AG04450 (cell line): Measurements from ENCODE around the gene UBE2D2. TPM values are rescaled to one million over a fixed set of nuclear protein-coding genes. Genes with fewer than 3 reads are reported as not detected.
A peak's percentile ranks its signal among the peaks of the same experiment; 100 is the strongest.

Source experiments
- CTCF ChIA-PET: fragments of 300-600, 350-600 bp; formaldehyde crosslinking; extraction: SDS; loops from one replicate; lab custom pipeline; 2022; ENCODE audit warnings: antibody characterized with exemption, inconsistent platforms; lab: Charles Lee
- POLR2A ChIA-PET: fragments of 350-600 bp; formaldehyde crosslinking; extraction: SDS; loops from one replicate; lab custom pipeline; 2021; ENCODE audit warnings: antibody characterized with exemption, inconsistent platforms; lab: Yijun Ruan, JAX
- DNase-seq: peaks from one replicate; pipeline ENCODE4 v3.0.0-alpha.2; 2011; ENCODE audit warnings: low read depth, low spot score
- H3K27ac ChIP-seq: one replicate; pipeline ENCODE4 v1.5.1; 2012; ENCODE audit warnings: low read depth, low read length, control low read depth
- H3K27me3 ChIP-seq: one replicate; pipeline ENCODE4 v1.6.0; 2012; ENCODE audit warnings: low read length; ENCODE audit not compliant: control insufficient read depth, insufficient read depth
- H3K4me3 ChIP-seq: 2 replicates; pipeline ENCODE4 v1.5.1; 2011; ENCODE audit warnings: mild to moderate bottlenecking, low read depth, low read length, control low read depth
- H3K9me3 ChIP-seq: 2 replicates; pipeline ENCODE4 v1.5.1; 2012; ENCODE audit warnings: low read length; ENCODE audit not compliant: control insufficient read depth, insufficient read depth
- CTCF ChIP-seq: IDR thresholded peaks from 2 replicates; pipeline ENCODE4 v1.5.1; 2011; ENCODE audit warnings: low read depth, low read length, control low read depth, inconsistent platforms
- polyA plus RNA-seq: library from polyadenylated mRNA; depleted of rRNA; stranded (reverse); fragments of >200 nt; gene quantifications from 2 replicates; pipeline ENCODE4 v1.2.3, GENCODE V29; 2011

The UBE2D2 gene
- polyA plus RNA-seq, 1 experiment: 60.9 TPM

GRCh38 chr5:139635606-139636206 lies 74.6 kb downstream of the UBE2D2 start:
- Histone ChIP-seq H3K27ac (peak overlapping the region; percentile 34), H3K27me3 (no peaks in the 10 kb centered on the region), H3K4me3 (no peak overlapping the region), H3K9me3 (no peaks in the 10 kb centered on the region; the same call in 1 of the 2 replicates)
- peak; percentile 69 for TF ChIP-seq CTCF
- CTCF ChIA-PET: interaction anchor here (0.5 to 8.7 kb wide), 23 partner anchors 8 to 335 kb away, joined by 3 to 314 read pairs (median 5); partner anchors contain the start of gene CXXC5
- POLR2A ChIA-PET: interaction anchor here (0.7 to 5.4 kb wide), 7 partner anchors 13 to 109 kb away, joined by 3 to 57 read pairs (median 4); partner anchors contain the start of gene CXXC5
- peak; percentile 82 for DNase-seq

GRCh38 chr5:139636207-139636792 lies 75.2 kb downstream of the UBE2D2 start:
- no peak for TF ChIP-seq CTCF
- H3K9me3 ChIP-seq: no peaks in the 10 kb centered on the region; the same call in 1 of the 2 replicates
- no peak for DNase-seq
- ChIA-PET POLR2A (interaction anchor here (0.7 to 5.4 kb wide), 6 partner anchors 13 to 109 kb away, joined by 3 to 57 read pairs (median 4); partner anchors contain the start of gene CXXC5), CTCF (interaction anchor here (0.8 to 8.7 kb wide), 19 partner anchors 7 to 213 kb away, joined by 3 to 314 read pairs (median 5); partner anchors contain the start of gene CXXC5)
- H3K4me3 ChIP-seq: no peak overlapping the region
- H3K27me3 ChIP-seq: no peaks in the 10 kb centered on the region
- H3K27ac ChIP-seq: peak overlapping the region; percentile 34

GRCh38 chr5:139636975-139637408 lies 75.9 kb downstream of the UBE2D2 start:
- POLR2A ChIA-PET: interaction anchor here (0.6 to 5.4 kb wide), 5 partner anchors 12 to 111 kb away, joined by 3 to 57 read pairs (median 3); partner anchors contain the start of gene CXXC5
- no peak for DNase-seq
- H3K27me3 ChIP-seq: no peaks in the 10 kb centered on the region
- CTCF ChIA-PET: interaction anchor here (1.0 to 8.7 kb wide), 5 partner anchors 11 to 128 kb away, joined by 7 to 314 read pairs (median 27); partner anchors contain the start of gene CXXC5
- TF ChIP-seq CTCF: no peak
- H3K4me3 ChIP-seq: peak overlapping the region; percentile 48
- H3K9me3 ChIP-seq: no peaks in the 10 kb centered on the region; the same call in 1 of the 2 replicates
- no peak overlapping the region for H3K27ac ChIP-seq

- CTCF ChIA-PET: interaction anchor here (1.0 to 8.7 kb wide), 7 partner anchors 10 to 127 kb away, joined by 3 to 314 read pairs (median 7); partner anchors contain the start of gene CXXC5
- peak overlapping the region; percentile 48 for H3K4me3 ChIP-seq
- H3K9me3 ChIP-seq: no peaks in the 10 kb centered on the region; the same call in 1 of the 2 replicates
- peak overlapping the region; percentile 83 for H3K27ac ChIP-seq
- no peak for DNase-seq
- peak; percentile 27 for TF ChIP-seq CTCF
- POLR2A ChIA-PET: interaction anchor here (0.6 to 5.4 kb wide), 6 partner anchors 11 to 111 kb away, joined by 3 to 57 read pairs (median 5); partner anchors contain the start of gene CXXC5
- H3K27me3 ChIP-seq: no peaks in the 10 kb centered on the region
Observed at GRCh38 chr5:139637438-139638089, 76.4 kb downstream of the UBE2D2 start.
